IMR-90 (cell line): ENCODE data around the gene SGSM2. TPM values are rescaled to one million over a fixed set of nuclear protein-coding genes. Genes with fewer than 3 reads are reported as not detected.
A peak's percentile ranks its signal among the peaks of the same experiment; 100 is the strongest.

Experiments used
- ATAC-seq: fragments of 200-7000 bp; cut with Tn5 transposase; 2 replicates; pipeline ENCODE4 v1.9.1; 2020; ENCODE audit warnings: low read depth, mild to moderate bottlenecking, moderate library complexity
- BruUV-seq: library from RNA; stranded (reverse); fragments of 400-500 nt; replicated peaks from 2 replicates; lab custom pipeline; 2021; lab: Mats Ljungman, UMichigan
- CTCF ChIA-PET: fragments of 300-600 bp; formaldehyde crosslinking; extraction: SDS; loops from one replicate; lab custom pipeline; 2021; ENCODE audit warnings: antibody characterized with exemption; lab: Yijun Ruan, JAX
- POLR2A ChIA-PET: fragments of 300-600 bp; sonication (Branson Sonifier 250); formaldehyde crosslinking; loops from one replicate; lab custom pipeline; 2022; ENCODE audit warnings: antibody characterized with exemption; ENCODE audit not compliant: unreplicated experiment; lab: Charles Lee
- DNase-seq: peaks from one replicate; pipeline ENCODE4 v3.0.0; 2013
- H2AFZ ChIP-seq: replicated peaks from 2 replicates; pipeline ENCODE3; 2013; ENCODE audit warnings: low read length, mild to moderate bottlenecking; ENCODE audit not compliant: poor library complexity
- H2AK5ac ChIP-seq: 2 replicates; pipeline ENCODE4 v1.6.1; 2013; ENCODE audit warnings: low read depth, low read length, inconsistent platforms
- H2AK9ac ChIP-seq: replicated peaks from 2 replicates; pipeline ENCODE3; 2013; ENCODE audit warnings: mild to moderate bottlenecking, low read depth, low read length, moderate library complexity; ENCODE audit not compliant: poor library complexity
- H2BK120ac ChIP-seq: 2 replicates; pipeline ENCODE4 v1.6.1; 2013; ENCODE audit warnings: low read depth, low read length, inconsistent platforms
- H2BK15ac ChIP-seq: 3 replicates; pipeline ENCODE4 v1.6.1; 2013; ENCODE audit warnings: low read depth, low read length, inconsistent platforms
- H2BK20ac ChIP-seq: 2 replicates; pipeline ENCODE4 v1.6.1; 2013; ENCODE audit warnings: low read depth, mild to moderate bottlenecking, inconsistent platforms, low read length, moderate library complexity
- H2BK5ac ChIP-seq: 2 replicates; pipeline ENCODE4 v1.6.1; 2013; ENCODE audit warnings: mild to moderate bottlenecking, low read depth, low read length, inconsistent platforms; ENCODE audit not compliant: poor library complexity, severe bottlenecking
- H3K14ac ChIP-seq: replicated peaks from 2 replicates; pipeline ENCODE4 v1.6.1; 2013; ENCODE audit warnings: low read depth, low read length, inconsistent platforms
- H3K18ac ChIP-seq: 2 replicates; pipeline ENCODE4 v1.6.1; 2013; ENCODE audit warnings: low read depth, low read length, control low read depth
- H3K23ac ChIP-seq: 2 replicates; pipeline ENCODE4 v1.6.1; 2013; ENCODE audit warnings: low read depth, low read length, inconsistent platforms
- H3K27ac ChIP-seq: 2 replicates; pipeline ENCODE4 v1.5.1; 2013; ENCODE audit warnings: mild to moderate bottlenecking, control low read depth, low read length; ENCODE audit not compliant: insufficient read depth
- H3K27me3 ChIP-seq: 2 replicates; pipeline ENCODE4 v1.6.1; 2013; ENCODE audit warnings: low read length; ENCODE audit not compliant: control insufficient read depth, insufficient read depth
- H3K36me3 ChIP-seq: 2 replicates; pipeline ENCODE4 v1.6.1; 2013; ENCODE audit warnings: low read length, mixed read lengths; ENCODE audit not compliant: control insufficient read depth, insufficient read depth
- H3K4ac ChIP-seq: 2 replicates; pipeline ENCODE4 v1.6.1; 2013; ENCODE audit warnings: low read depth, low read length, inconsistent platforms
- H3K4me1 ChIP-seq: 2 replicates; pipeline ENCODE4 v1.6.1; 2013; ENCODE audit warnings: low read length, mixed read lengths; ENCODE audit not compliant: control insufficient read depth, insufficient read depth
- H3K4me2 ChIP-seq: 2 replicates; pipeline ENCODE4 v1.6.1; 2013; ENCODE audit warnings: low read depth, mild to moderate bottlenecking, control low read depth, low read length, moderate library complexity
- H3K4me3 ChIP-seq: 2 replicates; pipeline ENCODE4 v1.5.1; 2013; ENCODE audit warnings: low read depth, mild to moderate bottlenecking, control low read depth, low read length, moderate library complexity; ENCODE audit not compliant: insufficient read depth
- H3K56ac ChIP-seq: 2 replicates; pipeline ENCODE4 v1.6.1; 2013; ENCODE audit warnings: low read length, inconsistent platforms; ENCODE audit not compliant: insufficient read depth; ENCODE audit errors: extremely low read depth
- H3K79me1 ChIP-seq, 2 experiments: 2 replicates each; pipeline ENCODE4 v1.6.1; 2013; ENCODE audit warnings: low read length in 2 of 2, inconsistent platforms in 1 of 2, low read depth in 1 of 2
- H3K9ac ChIP-seq: 2 replicates; pipeline ENCODE4 v1.6.1; 2013; ENCODE audit warnings: low read depth, low read length, control low read depth
- H3K9me1 ChIP-seq: 2 replicates; pipeline ENCODE4 v1.6.1; 2013; ENCODE audit warnings: low read length, inconsistent platforms; ENCODE audit not compliant: insufficient read depth
- H3K9me3 ChIP-seq: 2 replicates; pipeline ENCODE4 v1.6.1; 2013; ENCODE audit warnings: low read length; ENCODE audit not compliant: control insufficient read depth, insufficient read depth
- H4K20me1 ChIP-seq: 2 replicates; pipeline ENCODE4 v1.6.1; 2013; ENCODE audit warnings: low read length, inconsistent platforms; ENCODE audit not compliant: insufficient read depth
- H4K5ac ChIP-seq: 2 replicates; pipeline ENCODE4 v1.6.1; 2013; ENCODE audit warnings: mild to moderate bottlenecking, low read depth, low read length, control low read depth
- H4K8ac ChIP-seq, 2 experiments: 2 replicates each; pipeline ENCODE4 v1.6.1; 2013; ENCODE audit warnings: low read depth in 2 of 2, low read length in 2 of 2, control low read depth in 1 of 2, inconsistent platforms in 1 of 2
- H4K91ac ChIP-seq: 2 replicates; pipeline ENCODE4 v1.6.1; 2013; ENCODE audit warnings: low read depth, low read length, inconsistent platforms; ENCODE audit not compliant: insufficient read depth
- CEBPB ChIP-seq: IDR thresholded peaks from 2 replicates; pipeline ENCODE4 v1.6.1; 2012; ENCODE audit warnings: low read depth, low read length, improper control_type of control experiment
- MAZ ChIP-seq: IDR thresholded peaks from 2 replicates; pipeline ENCODE4 v1.6.1; 2012; ENCODE audit warnings: low read depth, mild to moderate bottlenecking, low read length, improper control_type of control experiment, moderate library complexity, borderline replicate concordance
- POLR2A ChIP-seq: IDR thresholded peaks from 2 replicates; pipeline ENCODE4 v1.6.1; 2012; ENCODE audit warnings: mild to moderate bottlenecking, low read depth, low read length
- RFX5 ChIP-seq: IDR thresholded peaks from 2 replicates; pipeline ENCODE4 v1.8.0; 2012; ENCODE audit warnings: low read depth, mild to moderate bottlenecking, low read length, moderate library complexity
- SMC3 ChIP-seq: fragments of 150-350 bp; IDR thresholded peaks from 2 replicates; pipeline ENCODE4 v1.6.1; 2016; ENCODE audit warnings: low read depth, mild to moderate bottlenecking, antibody characterized with exemption, low read length, moderate library complexity
- USF2 ChIP-seq: fragments of 150-350 bp; IDR thresholded peaks from 2 replicates; pipeline ENCODE4 v1.6.1; 2017; ENCODE audit warnings: mild to moderate bottlenecking, antibody characterized with exemption, low read length, low read depth
- WGBS, 2 experiments: methylation state at CpG; one replicate each; pipeline versions ENCODE4 v1.1.5 to v1.1.7; 2013; ENCODE audit warnings: missing lambda C conversion rate in 2 of 2; ENCODE audit not compliant: insufficient read length in 1 of 2; ENCODE audit errors: extremely low coverage in 2 of 2; 5-methylcytosine and 5-hydroxymethylcytosine counted together
- dilution Hi-C: fragments of 300-500 bp; cut with HindIII; formaldehyde crosslinking; loops from one replicate; pipeline ENCODE4 v1.14.3; 2018; ENCODE audit warnings: low sequenced_read_pairs; ENCODE audit not compliant: unreplicated experiment
- in situ Hi-C: fragments of 300-500 bp; cut with MboI; formaldehyde crosslinking; loops from 3 replicates; pipeline ENCODE4 v1.14.3; 2019; ENCODE audit warnings: low sequenced_read_pairs, inconsistent platforms, mixed read lengths
- intact Hi-C: fragments of 100-400 bp; cut with micrococcal nuclease; formaldehyde crosslinking; loops from 2 replicates; pipeline ENCODE4 v1.10.0; 2022
- polyA plus RNA-seq, 3 experiments: library from polyadenylated mRNA; depleted of rRNA; stranded (reverse); fragments of >200 nt; gene quantifications; 2 replicates each; pipeline ENCODE4 v1.2.3, GENCODE V29; 2012; ENCODE audit warnings: low replicate concordance in 1 of 3
- total RNA-seq: library from RNA; depleted of rRNA; stranded (reverse); fragments of >200 nt; gene quantifications from 2 replicates; pipeline ENCODE4 v1.2.3, GENCODE V29; 2012

SGSM2 gene
- total and polyA plus RNA-seq, 2 of the 4 experiments (the other 2 are of a cell fraction) = 13.6 to 81.2 TPM

GRCh38 chr17:2418572-2418971 lies 81.3 kb downstream of the SGSM2 start:
- Histone ChIP-seq H2BK5ac (peak overlapping the region; percentile 73), H3K9me3 (no peaks in the 10 kb centered on the region), H2AK5ac (peak overlapping the region; percentile 57), H4K5ac (peak overlapping the region; percentile 13; the same call in 1 of the 2 replicates), H3K4me1 (peaks cover 22% of the 10 kb centered on the region), H3K27ac (peak overlapping the region; percentile 83), H4K8ac (peak overlapping the region in 1 of 2 experiments; percentile 85; a peak in 3 of 4 replicates), H4K91ac (peak overlapping the region; percentile 74), H3K14ac (peak overlapping the region; percentile 46), H3K9me1 (peaks cover 3% of the 10 kb centered on the region; the same call in 1 of the 2 replicates), H3K18ac (peak overlapping the region; percentile 38; the same call in 1 of the 2 replicates), H3K4me3 (no peak overlapping the region), H3K4me2 (peak overlapping the region; percentile 11; the same call in 1 of the 2 replicates), H2AK9ac (peak overlapping the region; percentile 67), H3K36me3 (peaks cover 14% of the 10 kb centered on the region), H3K9ac (0 out of 2 replicates have a peak overlapping the region, but pooled peaks have one; percentile 14), H2BK20ac (peak overlapping the region; percentile 69; the same call in 1 of the 2 replicates), H3K79me1 (peaks cover 7 to 36% of the 10 kb centered on the region in 2 experiments; a peak in 3 of 4 replicates), H3K23ac (peak overlapping the region; percentile 69), H4K20me1 (no peaks in the 10 kb centered on the region), H3K56ac (no peak overlapping the region), H3K4ac (peak overlapping the region; percentile 89), H2BK120ac (peak overlapping the region; percentile 56), H2AFZ (peak overlapping the region; percentile 12), H2BK15ac (peak overlapping the region; percentile 46; the same call in 1 of the 3 replicates), H3K27me3 (no peaks in the 10 kb centered on the region)
- ChIA-PET POLR2A (no interaction called here), CTCF (interaction anchor here (1.1 to 4.9 kb wide), 2 partner anchors 12 to 36 kb away, joined by 5 to 64 read pairs; no protein-coding TSS in a partner anchor)
- TF ChIP-seq USF2 (no peak), MAZ (0 out of 2 replicates have a peak, but pooled peaks have one; percentile 13), CEBPB (peak; percentile 62), SMC3 (no peak), POLR2A (no peak), RFX5 (no peak)
- 50% methylated on average over 2 of the region's 7 CpGs; no CpG with 5 or more reads in 1 of the 2 experiments for WGBS, 2 experiments
- DNase-seq = peak; percentile 70
- in situ Hi-C loops (no loop called here), intact Hi-C loops (loop anchor here (2.0 kb wide), 1 partner anchor 40 kb away; no protein-coding TSS in a partner anchor), dilution Hi-C loops (no loop called here)
- ATAC-seq = peak; percentile 66
- BruUV-seq = no TSS peak
